Measurements from ENCODE around the gene MEPE.
A peak's percentile ranks its signal among the peaks of the same experiment; 100 is the strongest.

MEPE gene

DNA sequence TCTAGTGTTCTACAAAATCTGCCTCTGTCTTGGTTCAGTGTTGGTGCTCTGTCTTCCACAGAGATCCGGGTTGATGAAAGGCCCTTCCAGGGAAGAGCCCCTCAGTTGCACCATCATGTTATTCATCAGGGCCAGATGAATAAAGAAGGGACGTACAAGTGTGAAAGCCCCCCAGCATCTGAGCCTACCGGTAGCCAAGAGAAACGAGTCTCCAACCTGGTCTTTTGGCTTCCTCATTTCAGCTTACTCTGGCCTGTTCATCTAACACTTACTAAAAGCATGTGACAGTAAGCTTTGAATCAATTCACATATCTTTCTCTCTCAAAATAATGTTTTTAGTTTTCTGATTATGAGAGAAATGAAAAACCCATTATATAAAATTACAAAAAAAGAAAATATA lies 19.2 kb downstream of the MEPE start:
- no peak overlapping the region for H3K27ac ChIP-seq
- TF ChIP-seq, protein P1, sequence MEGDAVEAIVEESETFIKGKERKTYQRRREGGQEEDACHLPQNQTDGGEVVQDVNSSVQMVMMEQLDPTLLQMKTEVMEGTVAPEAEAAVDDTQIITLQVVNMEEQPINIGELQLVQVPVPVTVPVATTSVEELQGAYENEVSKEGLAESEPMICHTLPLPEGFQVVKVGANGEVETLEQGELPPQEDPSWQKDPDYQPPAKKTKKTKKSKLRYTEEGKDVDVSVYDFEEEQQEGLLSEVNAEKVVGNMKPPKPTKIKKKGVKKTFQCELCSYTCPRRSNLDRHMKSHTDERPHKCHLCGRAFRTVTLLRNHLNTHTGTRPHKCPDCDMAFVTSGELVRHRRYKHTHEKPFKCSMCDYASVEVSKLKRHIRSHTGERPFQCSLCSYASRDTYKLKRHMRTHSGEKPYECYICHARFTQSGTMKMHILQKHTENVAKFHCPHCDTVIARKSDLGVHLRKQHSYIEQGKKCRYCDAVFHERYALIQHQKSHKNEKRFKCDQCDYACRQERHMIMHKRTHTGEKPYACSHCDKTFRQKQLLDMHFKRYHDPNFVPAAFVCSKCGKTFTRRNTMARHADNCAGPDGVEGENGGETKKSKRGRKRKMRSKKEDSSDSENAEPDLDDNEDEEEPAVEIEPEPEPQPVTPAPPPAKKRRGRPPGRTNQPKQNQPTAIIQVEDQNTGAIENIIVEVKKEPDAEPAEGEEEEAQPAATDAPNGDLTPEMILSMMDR (conservative IDR thresholded peaks at IDR 0.05), result no peak
- TF ChIP-seq ZFX (IDR thresholded peaks at IDR 0.05), result no peak

DNA sequence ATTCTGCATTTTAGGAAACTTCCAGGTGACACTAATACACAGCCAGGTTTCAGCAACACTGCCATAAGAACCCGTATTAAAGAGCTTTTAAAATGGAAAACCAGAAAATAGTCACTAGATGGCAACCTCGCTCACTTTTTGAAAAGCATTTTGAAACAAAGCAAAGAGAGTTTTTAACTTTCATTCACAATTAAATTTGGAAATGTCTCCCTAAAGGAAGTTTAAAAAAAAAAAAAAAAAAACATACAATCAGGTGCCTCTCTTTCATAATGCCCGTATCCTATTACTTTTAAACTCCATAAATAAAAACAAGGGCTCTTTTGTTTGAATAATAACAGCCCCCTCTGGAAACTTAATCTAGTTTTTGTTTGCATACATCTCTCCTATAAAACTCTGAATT lies 20.3 kb downstream of the MEPE start:
- TF ChIP-seq ZFX (IDR thresholded peaks at IDR 0.05), result no peak
- TF ChIP-seq, protein P1 (conservative IDR thresholded peaks at IDR 0.05), result peak; percentile 73
- H3K27ac ChIP-seq, result no peak overlapping the region

DNA sequence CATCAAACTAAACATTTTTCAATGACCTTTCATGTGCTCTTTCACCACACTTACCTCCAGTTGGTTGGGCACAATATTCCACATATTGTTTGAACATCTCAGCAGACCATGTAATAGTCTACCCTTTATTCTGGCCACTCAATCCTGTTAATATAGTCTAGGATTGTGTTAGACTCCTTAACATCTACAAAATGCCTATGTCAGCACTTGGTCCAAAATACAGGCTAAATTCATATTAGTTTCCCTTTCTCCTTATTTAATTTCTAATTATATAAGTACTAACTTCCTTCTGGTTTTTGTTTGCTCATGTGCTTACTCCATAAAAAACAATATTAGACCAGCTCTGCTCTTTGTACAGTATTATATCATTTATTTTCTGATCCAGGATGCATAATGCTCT lies 21.1 kb downstream of the MEPE start:
- no peak for TF ChIP-seq ZFX (IDR thresholded peaks at IDR 0.05)
- TF ChIP-seq, protein P1 (conservative IDR thresholded peaks at IDR 0.05), result no peak
- H3K27ac ChIP-seq, result no peak overlapping the region

DNA sequence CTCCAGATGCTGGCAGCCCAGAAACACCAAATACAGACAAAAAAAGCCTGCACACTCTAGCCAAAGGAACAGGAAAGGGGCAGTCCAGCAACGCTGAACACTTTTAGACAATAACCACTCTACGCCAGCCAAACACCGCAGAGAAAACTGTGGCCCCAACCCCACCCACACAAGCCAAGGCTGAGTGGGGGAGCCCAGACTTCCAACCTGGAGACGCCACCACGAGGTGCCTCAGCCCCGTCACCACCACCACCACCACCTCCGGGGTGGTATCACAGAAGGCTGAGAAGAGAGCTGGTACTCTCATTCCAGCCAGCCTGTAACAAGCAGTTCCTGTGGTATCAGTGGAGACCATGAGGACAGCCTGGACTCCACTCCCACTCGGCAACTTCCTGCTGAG lies 22.8 kb downstream of the MEPE start:
- TF ChIP-seq ZFX (IDR thresholded peaks at IDR 0.05), result no peak
- TF ChIP-seq, protein P1 (conservative IDR thresholded peaks at IDR 0.05), result no peak
- no peak overlapping the region for H3K27ac ChIP-seq

DNA sequence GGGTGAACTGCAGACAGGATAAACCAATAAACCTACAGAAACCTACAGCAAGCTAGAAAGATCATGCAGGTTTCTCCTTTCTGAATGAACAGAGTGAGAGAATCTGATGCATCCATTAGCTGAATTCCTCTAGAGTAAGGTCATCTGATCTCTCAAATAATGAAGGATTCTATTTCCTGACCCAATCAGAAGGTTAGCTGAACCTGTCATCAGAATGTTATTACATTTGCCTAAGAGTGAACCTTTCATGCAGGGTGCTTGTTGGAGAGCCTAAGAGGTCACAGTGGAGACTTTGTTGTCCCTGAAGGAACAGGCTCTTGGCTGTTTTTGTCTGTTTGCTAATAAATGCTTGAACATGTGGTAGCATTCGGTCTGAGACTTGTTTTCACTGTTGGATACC lies 24.0 kb downstream of the MEPE start:
- no peak overlapping the region for H3K27ac ChIP-seq
- TF ChIP-seq, protein P1 (conservative IDR thresholded peaks at IDR 0.05), result no peak
- TF ChIP-seq ZFX (IDR thresholded peaks at IDR 0.05), result no peak

DNA sequence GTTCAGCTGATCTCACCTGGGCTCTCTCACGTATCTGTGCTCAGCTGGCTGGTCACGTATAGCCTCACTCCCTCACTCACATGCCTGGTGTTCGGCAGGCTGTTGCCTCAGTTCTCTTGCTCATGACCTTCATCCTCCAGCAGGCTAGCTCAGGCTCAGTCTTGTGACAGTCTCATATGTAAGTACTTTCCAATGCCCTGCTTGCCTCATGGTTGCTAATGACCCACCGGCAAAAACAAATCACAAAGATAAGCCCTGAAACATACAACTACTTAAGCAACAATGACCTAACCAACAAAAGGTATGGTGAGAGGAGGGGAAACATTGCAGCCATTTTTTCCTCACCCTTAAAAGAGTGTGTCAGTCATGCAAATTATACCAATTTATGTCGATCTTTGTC lies 25.0 kb downstream of the MEPE start:
- TF ChIP-seq, protein P1 (conservative IDR thresholded peaks at IDR 0.05), result no peak
- TF ChIP-seq ZFX (IDR thresholded peaks at IDR 0.05), result no peak
- H3K27ac ChIP-seq, result no peak overlapping the region

DNA sequence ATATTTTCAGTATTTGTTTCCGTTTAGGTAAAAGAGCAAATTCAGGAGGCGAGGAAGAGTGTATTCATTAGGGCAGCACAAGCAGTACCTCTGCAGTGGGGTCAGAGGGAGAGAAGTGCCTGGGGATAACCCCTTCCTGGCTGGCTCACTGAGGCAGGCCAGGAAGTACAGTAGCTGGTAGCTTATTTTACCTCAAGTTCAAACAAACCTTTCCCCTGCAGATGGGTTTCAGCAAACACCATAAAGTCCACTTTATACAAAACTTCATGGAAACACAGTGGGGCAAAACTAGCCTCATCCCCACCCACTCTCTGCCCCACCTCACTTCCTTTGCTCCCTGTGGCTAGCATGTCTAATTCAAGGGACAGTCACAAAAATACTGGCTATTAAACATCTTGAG lies 29.5 kb downstream of the MEPE start:
- no peak overlapping the region for H3K27ac ChIP-seq
- no peak for TF ChIP-seq ZFX (IDR thresholded peaks at IDR 0.05)
- TF ChIP-seq, protein P1 (conservative IDR thresholded peaks at IDR 0.05), result no peak

Measured in C4-2B (cell line).